H1 (cell line): ENCODE data around the gene RNFT1.
"Not testable (repeated sequence)": the region's sequence is repeated elsewhere in the genome, so short reads cannot be mapped to it uniquely, and the experiment has no call there.

Experiments used
- ASH2L ChIP-seq: fragments of 200-600, 300-600 bp; sonication (generic); IDR thresholded peaks from one replicate; pipeline ENCODE4 v1.7.1; 2017; ENCODE audit warnings: low read length
- CTCF ChIP-seq, 3 experiments: IDR thresholded peaks; 1 replicate in 2 of 3; 2 replicates in 1 of 3; pipeline versions ENCODE4 v1.5.1 to v1.6.1; 2011; ENCODE audit warnings: low read length in 3 of 3, mild to moderate bottlenecking in 3 of 3, inconsistent platforms in 2 of 3, low read depth in 1 of 3, moderate library complexity in 1 of 3; ENCODE audit not compliant: insufficient read depth in 1 of 3; ENCODE audit errors: control extremely low read depth in 1 of 3
- EP300 ChIP-seq, 2 experiments: IDR thresholded peaks; 1 replicate in 1 of 2; 2 replicates in 1 of 2; pipeline ENCODE4 v1.6.1; 2011 to 2012; ENCODE audit warnings: low read depth in 2 of 2, low read length in 2 of 2, mild to moderate bottlenecking in 2 of 2, borderline replicate concordance in 1 of 2, inconsistent platforms in 1 of 2, moderate library complexity in 1 of 2
- JUN ChIP-seq: IDR thresholded peaks from 2 replicates; pipeline ENCODE4 v1.6.1; 2011; ENCODE audit warnings: low read depth, mild to moderate bottlenecking, improper control_type of control experiment, low read length
- KDM1A ChIP-seq: fragments of 200-600, 300-600 bp; sonication (generic); IDR thresholded peaks from 2 replicates; pipeline ENCODE4 v1.7.1; 2016; ENCODE audit warnings: mild to moderate bottlenecking, low read length, borderline replicate concordance
- MAX ChIP-seq: IDR thresholded peaks from 2 replicates; pipeline ENCODE4 v1.6.1; 2012; ENCODE audit warnings: inconsistent platforms
- POLR2A ChIP-seq, 2 experiments: IDR thresholded peaks; 1 replicate in 1 of 2; 2 replicates in 1 of 2; pipeline ENCODE4 v1.6.1; 2011; ENCODE audit warnings: low read depth in 2 of 2, low read length in 2 of 2, mild to moderate bottlenecking in 2 of 2; ENCODE audit errors: control extremely low read depth in 1 of 2
- POLR2AphosphoS5 ChIP-seq: IDR thresholded peaks from 2 replicates; pipeline ENCODE4 v1.6.1; 2011; ENCODE audit warnings: low read depth, low read length
- RAD21 ChIP-seq, 2 experiments: IDR thresholded peaks in 1 of 2; conservative IDR thresholded peaks in 1 of 2; 2 replicates each; pipeline ENCODE4 v1.6.1; 2011; ENCODE audit warnings: low read depth in 2 of 2, low read length in 2 of 2, improper control_type of control experiment in 1 of 2, inconsistent platforms in 1 of 2, mild to moderate bottlenecking in 1 of 2, moderate library complexity in 1 of 2
- SP2 ChIP-seq: IDR thresholded peaks from 2 replicates; pipeline ENCODE4 v1.6.1; 2012; ENCODE audit warnings: mild to moderate bottlenecking, low read length, inconsistent platforms
- SRF ChIP-seq: IDR thresholded peaks from 2 replicates; pipeline ENCODE4 v1.6.1; 2011; ENCODE audit warnings: mild to moderate bottlenecking, low read depth, low read length, moderate library complexity
- TCF12 ChIP-seq: IDR thresholded peaks from 2 replicates; pipeline ENCODE4 v1.6.1; 2011; ENCODE audit warnings: low read depth, mild to moderate bottlenecking, low read length
- ZNF274 ChIP-seq: IDR thresholded peaks from 2 replicates; pipeline ENCODE4 v1.7.0; 2012; ENCODE audit warnings: low read length, borderline replicate concordance; ENCODE audit errors: extremely low read depth

GRCh38 chr17:59947310-59947709 is 17.2 kb downstream of the RNFT1 start:
- TF ChIP-seq ZNF274; MAX; CTCF (IDR thresholded peaks at IDR 0.05; ENCODE audit: control extremely low read depth in 1 of 3, insufficient read depth in 1 of 3, low read depth in 1 of 3, low read length in 3 of 3); TCF12; JUN; POLR2A (IDR thresholded peaks at IDR 0.05; ENCODE audit: control extremely low read depth in 1 of 2, low read depth in 2 of 2, low read length in 2 of 2); KDM1A; POLR2AphosphoS5; EP300 (IDR thresholded peaks at IDR 0.05; ENCODE audit: borderline replicate concordance in 1 of 2, low read depth in 2 of 2, low read length in 2 of 2); RAD21 (IDR thresholded peaks at IDR 0.05 in 1 of 2, conservative IDR thresholded peaks at IDR 0.05 in 1 of 2; ENCODE audit: low read depth in 2 of 2, low read length in 2 of 2); SRF; ASH2L; SP2: not testable (repeated sequence)
